Activated CD4-positive, alpha-beta T cell treated with anti-CD3 and anti-CD28 coated beads, Interleukin-2, Interleukin-4, amounts not matched to agents 100 ng/mL and 50 ng/mL, durations not matched to agents 16 hours and 8 hours (primary cell): Measurements from ENCODE around the gene MAGEC3.

Experiments used
- DNase-seq: peaks from one replicate; pipeline ENCODE4 v3.0.0-alpha.2; 2020; ENCODE audit warnings: low spot score

Gene MAGEC3

DNA sequence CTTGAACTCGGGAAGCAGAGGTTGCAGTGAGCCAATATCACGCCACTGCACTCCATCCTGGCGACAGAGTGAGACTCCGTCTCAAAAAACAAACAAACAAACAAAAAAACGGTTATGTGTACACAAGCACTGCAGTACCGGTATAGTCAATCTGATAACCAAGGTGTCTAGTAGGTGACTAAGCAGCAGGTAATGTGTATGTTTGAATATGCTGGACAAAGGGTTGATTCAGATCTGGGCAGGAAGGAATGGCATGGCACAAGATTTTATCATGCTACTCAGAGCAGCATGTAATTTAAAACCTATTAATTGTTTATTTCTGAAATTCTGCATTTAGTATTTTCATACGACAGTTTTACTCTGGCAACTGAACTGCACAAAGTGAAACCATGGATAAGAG, 107.3 kb downstream of the MAGEC3 start:
- DNase-seq: no peak

GRCh38 chrX:141947350-141947749, 109.2 kb downstream of the MAGEC3 start:
- no peak for DNase-seq
